Fibroblast of lung (primary cell): Measurements from ENCODE around the gene SELENOI.

Experiments
- EZH2 ChIP-seq: IDR thresholded peaks from 2 replicates; pipeline ENCODE4 v1.5.1; 2012; ENCODE audit warnings: low read length, control low read depth, mild to moderate bottlenecking; ENCODE audit errors: missing control alignments
- TF ChIP-seq, protein P1 (sequence below), 2 donors: IDR thresholded peaks in 1 of 2; conservative IDR thresholded peaks in 1 of 2; 1 replicate in 1 of 2; 2 replicates in 1 of 2; pipeline ENCODE4 v1.5.1; 2011 to 2012; ENCODE audit warnings: low read length in 2 of 2, control low read depth in 1 of 2, inconsistent platforms in 1 of 2, low read depth in 1 of 2, mild to moderate bottlenecking in 1 of 2

DNA sequence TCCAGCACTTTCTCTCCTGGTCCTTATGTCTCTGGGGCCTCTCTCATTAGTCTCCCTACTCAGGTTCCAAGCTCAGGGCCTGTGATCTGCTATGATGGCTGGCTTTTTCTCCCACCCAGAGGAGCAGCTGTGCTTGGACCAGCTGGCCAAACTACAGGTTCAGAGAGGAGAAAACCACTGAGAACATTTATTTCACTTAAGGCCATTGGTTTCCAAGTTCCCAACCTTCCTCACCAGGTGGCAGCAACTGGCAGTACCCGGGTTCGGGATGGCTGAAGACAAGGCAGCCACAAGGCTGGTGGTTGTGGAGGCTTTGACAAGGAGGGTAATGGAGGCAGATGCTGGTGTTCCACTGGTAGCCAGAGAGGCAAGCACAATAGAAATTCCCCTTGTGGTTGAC, 29.9 kb upstream of the SELENOI start:
- TF ChIP-seq, protein P1, sequence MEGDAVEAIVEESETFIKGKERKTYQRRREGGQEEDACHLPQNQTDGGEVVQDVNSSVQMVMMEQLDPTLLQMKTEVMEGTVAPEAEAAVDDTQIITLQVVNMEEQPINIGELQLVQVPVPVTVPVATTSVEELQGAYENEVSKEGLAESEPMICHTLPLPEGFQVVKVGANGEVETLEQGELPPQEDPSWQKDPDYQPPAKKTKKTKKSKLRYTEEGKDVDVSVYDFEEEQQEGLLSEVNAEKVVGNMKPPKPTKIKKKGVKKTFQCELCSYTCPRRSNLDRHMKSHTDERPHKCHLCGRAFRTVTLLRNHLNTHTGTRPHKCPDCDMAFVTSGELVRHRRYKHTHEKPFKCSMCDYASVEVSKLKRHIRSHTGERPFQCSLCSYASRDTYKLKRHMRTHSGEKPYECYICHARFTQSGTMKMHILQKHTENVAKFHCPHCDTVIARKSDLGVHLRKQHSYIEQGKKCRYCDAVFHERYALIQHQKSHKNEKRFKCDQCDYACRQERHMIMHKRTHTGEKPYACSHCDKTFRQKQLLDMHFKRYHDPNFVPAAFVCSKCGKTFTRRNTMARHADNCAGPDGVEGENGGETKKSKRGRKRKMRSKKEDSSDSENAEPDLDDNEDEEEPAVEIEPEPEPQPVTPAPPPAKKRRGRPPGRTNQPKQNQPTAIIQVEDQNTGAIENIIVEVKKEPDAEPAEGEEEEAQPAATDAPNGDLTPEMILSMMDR (conservative IDR thresholded peaks at IDR 0.05 in 1 of 2, IDR thresholded peaks at IDR 0.05 in 1 of 2; ENCODE audit: low read depth in 1 of 2, low read length in 2 of 2), result peak in 1 of 2 donors; percentile 21
- no peak for TF ChIP-seq EZH2
